ENCODE measurements around the gene MIEF2.

Gene MIEF2

DNA sequence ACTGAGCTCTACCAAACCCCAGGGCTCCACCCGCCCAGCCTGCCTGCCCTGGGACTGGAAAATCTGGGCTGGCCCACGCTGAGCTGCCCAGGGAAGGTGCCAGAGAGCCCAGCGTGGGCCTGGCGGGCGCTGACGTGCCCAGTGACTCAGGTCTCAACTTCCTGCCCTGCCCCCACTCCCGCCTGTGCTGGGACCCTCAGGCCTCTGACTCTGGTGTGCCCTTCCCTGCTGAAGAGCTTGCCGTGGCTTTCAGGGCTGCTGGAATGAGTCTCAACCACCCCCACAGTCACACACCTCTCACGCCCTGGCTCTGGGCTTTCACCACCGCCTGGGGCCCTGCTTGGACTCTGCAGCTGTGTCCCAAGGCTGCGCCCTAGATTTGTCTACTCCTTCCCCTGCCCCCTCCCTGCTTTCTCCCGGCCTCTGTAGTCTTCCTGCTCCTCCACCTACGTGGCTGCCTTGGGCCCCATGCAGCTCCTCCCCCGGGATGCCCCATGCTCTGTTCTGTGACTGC is 24.7 kb upstream of the MIEF2 start:
- peak in 1 of 2 donors; percentile 48 for DNase-seq

DNA sequence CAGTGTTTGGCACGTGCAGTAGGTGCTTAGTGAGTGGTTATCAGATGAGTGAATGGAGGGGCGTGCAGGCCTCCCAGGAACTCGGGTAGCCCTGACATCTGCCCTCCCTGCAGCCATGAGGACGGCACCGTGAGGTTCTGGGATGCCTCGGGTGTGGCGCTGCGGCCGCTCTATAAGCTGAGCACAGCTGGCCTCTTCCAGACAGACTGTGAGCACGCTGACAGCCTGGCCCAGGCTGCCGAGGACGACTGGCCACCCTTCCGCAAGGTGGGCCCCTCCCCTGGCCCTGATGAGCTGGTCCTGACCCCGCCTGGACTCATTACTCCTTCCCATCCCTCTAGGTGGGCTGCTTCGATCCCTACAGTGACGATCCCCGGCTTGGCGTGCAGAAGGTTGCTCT is 24.0 kb upstream of the MIEF2 start:
- DNase-seq, result no peak

DNA sequence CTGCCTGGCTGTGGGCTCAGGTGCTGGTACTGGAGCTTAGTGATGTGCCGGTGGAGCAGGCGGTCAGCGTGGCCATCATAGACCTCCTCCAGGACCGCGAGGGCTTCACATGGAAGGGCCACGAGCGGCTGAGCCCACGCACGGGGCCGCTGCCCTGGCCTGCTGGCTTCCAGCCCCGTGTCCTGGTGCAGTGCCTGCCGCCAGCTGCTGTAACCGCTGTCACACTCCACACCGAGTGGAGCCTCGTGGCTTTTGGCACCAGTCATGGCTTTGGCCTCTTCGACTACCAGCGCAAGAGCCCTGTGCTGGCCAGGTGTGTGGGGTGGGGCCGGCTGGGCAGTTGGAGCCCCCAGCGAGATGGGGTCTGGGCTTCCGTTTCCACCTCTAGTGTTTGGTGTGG is 23.0 kb upstream of the MIEF2 start:
- no peak for DNase-seq

DNA sequence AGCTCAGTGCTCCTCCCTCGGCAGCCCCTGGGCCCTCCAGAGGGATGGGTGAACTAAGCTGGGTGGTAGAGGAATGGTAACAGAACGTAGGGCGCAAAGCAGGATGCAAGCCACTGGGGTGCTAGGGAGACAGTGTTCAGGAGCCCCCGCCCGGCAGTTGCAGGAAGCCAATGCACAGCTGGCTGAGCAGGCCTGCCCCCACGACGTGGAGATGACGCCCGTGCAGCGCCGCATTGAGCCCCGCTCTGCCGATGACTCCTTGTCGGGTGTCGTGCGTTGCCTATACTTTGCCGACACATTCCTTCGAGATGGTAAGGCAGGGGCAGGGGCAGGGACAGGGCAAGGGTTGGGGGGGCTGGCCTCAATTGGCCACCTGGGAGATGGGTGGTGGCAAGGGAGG is 22.2 kb upstream of the MIEF2 start:
- no peak for DNase-seq

DNA sequence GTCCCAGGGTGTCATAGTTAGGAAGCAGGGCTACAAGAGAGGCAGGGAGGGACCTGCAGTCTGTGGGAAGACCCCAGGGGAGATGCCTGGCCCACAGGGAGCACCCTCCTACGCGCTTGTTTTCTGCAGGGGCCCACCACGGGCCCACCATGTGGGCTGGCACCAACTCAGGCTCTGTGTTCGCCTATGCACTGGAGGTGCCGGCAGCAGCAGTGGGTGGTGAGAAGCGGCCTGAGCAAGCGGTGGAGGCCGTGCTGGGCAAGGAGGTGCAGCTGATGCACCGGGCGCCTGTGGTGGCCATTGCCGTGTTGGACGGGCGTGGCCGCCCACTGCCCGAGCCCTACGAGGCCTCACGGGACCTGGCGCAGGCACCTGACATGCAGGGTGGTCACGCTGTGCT is 20.0 kb upstream of the MIEF2 start:
- no peak for DNase-seq

DNA sequence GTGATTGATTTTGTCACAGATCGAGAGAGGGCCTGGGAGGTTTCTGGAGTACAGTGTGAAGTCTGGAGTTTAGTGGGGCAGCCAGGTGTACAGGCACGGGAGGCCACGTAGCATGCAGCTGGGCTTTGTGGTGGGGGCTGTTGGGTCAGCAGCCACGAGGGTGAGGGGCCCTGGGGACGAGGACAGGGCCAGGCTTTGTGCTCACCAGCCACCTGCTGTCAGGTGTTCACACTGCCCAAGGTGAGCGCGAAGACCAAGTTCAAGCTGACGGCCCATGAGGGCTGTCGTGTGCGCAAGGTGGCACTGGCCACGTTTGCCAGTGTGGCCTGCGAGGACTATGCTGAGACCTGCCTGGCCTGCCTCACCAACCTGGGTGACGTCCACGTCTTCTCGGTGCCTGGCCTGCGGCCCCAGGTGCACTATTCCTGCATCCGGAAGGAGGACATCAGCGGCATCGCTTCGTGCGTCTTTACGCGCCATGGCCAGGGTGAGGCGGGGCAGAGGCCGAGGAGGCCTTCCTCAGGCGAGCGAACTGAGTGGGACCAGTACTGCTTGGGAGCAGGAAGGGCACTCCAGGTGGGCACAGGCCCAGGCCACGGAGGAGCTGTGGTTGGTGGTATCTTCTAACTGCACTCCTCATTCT is 19.1 kb upstream of the MIEF2 start:
- no peak for DNase-seq

DNA sequence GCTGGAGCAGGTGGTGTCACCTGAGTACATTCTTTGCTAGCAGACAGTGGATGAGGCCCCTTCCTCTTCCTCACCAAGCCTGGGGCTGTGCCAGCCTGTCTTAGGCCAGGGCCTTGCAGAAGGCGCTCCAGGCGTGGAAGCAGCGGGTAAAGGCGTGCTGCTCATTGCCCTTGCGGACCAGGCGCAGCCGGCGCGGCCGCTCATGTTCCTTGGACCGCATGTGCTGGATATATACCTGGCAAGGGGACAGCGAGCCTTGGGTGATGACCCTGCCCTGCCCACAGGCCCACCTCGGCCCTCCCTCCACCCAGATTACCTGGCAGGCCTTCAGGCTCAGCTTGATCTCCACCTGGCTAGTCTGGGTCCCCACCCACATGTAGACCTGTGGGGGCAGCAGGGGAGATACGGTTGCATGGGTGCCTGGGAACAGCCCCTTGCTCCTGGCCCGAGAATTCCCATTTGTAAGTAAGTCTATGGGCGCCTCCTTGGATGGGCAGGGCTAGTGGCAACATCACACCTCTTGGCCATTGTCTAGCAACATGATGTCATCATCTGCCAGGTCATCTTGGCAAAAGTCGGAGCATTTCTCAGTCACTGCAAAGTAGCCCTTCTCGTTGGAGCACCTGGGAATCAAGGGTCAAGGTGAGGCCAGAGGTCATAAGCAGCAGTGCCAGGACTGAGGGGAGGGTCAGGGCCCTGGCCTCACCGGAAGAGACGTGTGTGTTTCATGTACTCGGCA is 15.3 kb upstream of the MIEF2 start:
- DNase-seq, result no peak

DNA sequence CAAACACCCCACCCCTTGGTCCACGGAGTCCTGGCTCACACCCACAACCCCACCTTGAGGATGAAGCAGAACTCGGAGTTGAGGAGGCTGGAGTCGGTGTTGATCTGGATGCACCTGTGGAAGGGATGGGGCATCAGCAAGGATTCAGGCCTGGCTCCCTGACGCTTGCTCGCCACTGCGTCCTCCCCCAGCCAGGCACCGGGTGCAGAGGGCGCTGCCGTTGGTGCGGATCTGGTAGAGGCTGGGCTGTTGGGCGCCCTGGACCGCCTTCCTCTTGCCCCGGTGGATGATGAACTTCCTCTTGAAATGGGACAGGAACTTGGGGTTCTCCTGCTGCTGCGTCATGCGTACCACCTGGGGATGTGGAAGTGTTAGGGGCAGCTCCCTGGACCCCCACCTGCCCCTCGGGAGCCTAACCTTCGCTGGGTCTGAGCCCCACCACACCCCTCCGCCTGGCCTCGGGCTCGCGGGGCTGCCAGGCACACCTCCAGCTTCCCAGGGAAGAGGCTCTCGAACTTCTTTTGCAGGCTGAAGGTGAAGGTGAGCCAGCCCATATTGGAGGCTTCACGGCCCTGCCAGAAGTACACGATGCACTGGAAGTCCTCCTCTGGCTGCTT is 14.2 kb upstream of the MIEF2 start:
- no peak for DNase-seq

DNA sequence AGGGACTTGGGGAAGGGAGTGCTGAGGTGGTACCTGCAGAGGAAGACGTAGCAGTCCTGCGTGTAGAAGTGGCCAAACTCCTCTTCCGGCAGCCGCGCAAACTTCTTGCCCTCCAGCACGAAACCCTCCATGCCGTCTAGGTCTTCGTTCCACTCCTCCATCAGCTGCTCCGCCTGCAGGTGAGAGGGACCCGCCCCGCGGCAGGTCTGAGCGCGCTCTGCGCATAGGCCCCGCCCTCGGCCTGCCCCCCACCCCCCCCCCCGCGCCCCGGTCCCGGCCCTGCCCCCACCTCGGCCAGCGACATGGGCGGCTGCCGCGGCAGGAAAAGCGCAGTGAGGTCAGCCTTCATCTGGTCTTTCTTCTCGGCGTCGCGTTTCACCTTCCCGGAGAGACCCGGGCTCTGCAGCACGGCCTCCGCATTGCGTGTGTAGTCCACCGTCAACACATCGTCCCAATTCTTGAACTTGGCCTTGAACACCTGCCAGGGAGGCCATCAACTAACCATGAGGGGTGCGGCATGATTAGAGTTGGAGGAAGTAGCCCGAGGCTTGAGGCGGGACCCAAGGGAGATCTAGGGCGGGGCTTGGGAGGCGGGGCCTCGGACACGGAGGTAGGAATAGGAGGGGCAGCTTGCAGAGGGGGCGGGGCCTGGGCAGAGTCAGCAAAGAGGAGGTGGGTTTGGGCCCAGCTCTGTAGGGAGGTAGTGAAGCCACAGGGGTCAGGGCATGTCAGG is 13.4 kb upstream of the MIEF2 start:
- DNase-seq, result peak in 1 of 2 donors; percentile 64

DNA sequence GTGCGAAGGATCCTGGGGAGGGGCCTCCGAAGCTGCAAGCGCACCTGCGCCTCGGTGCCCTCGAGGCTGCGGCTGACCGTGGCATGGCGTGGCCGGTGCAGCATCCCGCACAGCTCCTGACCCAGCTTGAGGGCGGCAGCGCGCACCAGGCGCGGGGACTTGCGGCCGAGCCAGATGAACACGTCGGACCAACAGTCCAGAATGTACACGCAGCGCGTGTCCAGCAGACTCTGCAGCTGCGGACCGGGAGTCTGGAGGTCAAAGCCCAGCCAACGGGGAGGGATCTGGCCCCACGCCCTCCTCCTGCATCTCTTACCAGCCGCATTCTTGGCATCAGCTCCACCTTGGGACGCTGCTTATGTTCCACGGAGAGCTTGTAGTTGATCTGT is 12.9 kb upstream of the MIEF2 start:
- DNase-seq, result no peak

DNA sequence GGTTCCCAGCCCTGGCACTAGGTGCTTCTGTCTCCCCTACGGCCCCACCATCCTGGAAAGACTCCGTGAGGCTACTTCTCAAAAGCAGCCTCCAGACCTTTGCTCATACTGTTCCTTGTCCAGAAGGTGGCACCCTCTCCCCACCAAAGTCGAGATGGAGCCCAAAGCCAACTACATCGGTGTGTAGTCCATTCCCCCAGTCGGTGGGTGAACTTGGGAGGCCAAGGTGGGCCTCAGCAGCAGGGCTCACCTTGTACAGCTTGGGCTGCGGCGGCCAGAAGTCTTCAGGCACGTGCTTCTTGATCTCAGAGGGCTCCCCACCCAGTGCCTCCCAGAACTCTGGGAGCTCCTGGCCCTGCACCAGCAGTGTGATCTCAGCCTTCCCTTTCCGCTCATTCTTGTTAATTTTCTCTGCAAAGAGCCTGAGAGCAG is 12.1 kb upstream of the MIEF2 start:
- DNase-seq, result peak in 1 of 2 donors; percentile 74

DNA sequence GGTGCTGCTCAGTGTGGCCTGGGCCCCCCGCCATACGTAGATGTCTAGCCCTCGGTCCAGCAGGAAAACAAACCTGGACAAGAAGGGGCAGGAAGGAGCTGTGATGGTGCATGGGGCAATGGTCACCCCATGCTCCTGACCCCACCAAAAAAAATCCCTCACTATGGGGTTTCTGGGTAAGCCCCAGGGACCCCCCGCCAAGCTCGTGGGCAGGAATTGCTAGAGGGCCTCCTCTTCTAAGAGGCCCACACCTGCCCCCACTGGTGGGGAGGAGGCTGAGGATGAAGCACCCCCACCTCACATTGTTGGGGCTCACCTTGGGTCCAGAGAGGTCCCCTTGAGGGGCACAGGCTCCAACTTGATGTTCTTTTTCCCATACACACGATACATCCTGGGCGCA is 11.7 kb upstream of the MIEF2 start:
- DNase-seq, result no peak

DNA sequence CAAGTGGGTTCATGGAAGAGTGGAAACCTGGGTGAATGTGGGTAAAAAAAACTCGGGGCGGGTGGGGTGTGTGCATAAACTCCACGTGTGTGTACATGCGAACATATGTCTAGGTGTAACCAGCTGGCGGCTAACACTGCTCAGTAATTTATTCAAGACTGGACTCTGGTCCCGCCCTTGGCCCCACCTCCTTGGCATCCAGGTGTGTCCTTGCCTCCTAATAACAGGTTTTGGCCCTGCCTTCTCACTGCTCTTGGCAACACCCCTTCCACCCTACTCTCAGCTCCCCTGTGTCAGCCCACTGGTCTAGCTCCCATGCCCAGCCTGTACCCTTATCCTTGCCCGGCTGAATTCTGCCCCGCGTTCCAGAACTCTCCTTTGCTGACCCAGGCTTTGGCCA is 10.2 kb upstream of the MIEF2 start:
- no peak for DNase-seq

DNA sequence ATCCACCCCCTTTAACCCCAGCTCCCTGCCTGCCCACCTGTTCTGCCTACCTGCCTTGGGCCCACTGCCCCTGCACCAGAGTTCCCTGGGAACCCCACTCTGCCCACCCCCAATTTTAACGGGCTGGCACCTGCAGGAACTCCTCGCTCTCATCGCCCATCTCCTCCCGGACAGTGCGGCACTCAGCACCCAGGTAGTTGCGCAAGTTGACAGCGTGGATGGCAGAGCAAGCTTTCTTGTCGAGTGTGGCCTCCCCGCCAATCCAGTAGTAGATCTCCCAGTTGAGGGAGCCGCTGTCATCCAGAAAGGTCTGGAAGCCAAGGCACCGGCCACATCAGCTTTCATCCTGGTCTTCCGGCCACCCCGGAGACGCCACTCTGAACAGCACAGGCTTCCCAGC is 9.8 kb upstream of the MIEF2 start:
- DNase-seq, result no peak

DNA sequence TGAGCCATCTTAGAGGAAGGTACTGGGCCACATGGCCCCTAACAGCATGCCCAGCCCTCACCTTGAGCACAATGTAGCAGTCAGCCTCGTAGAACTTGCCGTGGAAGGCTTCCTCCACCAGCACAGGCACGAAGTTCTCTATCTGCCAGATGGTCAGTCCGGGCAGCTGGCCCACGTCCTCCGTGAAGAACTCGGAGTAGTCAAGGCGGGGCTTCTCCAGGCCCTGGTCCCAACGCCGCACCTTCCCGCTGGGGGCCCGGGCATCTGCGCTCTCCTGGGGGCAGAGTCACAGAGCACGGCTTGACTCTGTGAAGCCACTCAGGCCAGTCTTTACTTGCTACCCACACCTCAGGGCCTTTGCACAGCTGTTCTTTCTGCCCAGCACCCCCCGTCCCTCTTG is 9.3 kb upstream of the MIEF2 start:
- DNase-seq, result no peak

DNA sequence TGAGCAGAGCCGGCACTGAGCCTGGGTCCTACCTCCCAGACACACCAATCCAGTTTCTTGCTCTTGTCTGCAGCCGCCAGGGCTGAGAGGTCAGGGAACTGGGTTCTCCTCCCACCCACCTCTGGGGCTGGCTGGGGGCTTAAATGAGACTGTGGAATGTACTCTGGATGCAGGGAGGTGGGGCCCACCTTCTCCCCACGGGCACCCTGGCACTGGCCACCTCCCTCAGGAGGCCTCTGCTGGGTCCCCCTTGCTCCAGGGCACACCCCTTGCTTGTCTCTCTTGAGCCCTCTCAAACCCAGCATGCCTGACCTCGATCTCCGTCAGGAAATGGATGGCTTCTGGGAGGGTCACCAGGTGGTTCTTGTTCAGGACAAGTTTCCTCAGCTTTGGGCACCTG is 8.3 kb upstream of the MIEF2 start:
- DNase-seq, result no peak

DNA sequence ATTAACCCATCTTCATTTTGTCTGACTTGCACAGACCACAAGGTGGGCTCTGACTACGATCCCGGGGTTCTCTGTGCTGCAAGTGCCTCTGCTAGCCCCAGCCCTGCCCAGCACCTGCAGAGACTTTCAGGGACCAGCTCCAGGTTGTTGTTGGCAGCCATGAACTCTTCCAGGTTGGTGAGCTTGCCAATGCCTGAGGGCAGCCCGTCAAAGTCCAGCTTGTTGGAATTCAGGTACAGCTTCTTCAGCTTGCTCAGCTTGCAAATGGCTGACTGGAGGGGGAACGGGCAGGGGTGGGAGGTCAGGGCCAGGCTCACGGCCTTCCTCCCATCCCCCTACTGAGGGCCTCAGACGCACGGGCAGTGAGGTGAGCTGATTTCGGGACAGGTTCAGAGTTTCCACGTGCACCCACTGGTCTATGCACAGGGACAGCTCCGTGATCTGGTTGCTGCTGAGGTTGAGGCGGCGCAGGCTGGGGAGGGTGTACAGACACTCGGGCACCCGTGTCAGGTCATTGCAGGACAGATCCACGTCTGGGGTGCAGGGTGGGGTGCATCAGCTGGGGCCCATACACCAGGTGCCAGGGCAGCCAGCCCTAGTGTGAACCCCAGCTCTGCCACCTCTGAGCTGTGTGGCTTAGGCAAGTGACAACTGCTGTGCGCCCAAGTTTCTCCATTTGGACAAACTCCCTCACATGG is 7.1 kb upstream of the MIEF2 start:
- no peak for DNase-seq

DNA sequence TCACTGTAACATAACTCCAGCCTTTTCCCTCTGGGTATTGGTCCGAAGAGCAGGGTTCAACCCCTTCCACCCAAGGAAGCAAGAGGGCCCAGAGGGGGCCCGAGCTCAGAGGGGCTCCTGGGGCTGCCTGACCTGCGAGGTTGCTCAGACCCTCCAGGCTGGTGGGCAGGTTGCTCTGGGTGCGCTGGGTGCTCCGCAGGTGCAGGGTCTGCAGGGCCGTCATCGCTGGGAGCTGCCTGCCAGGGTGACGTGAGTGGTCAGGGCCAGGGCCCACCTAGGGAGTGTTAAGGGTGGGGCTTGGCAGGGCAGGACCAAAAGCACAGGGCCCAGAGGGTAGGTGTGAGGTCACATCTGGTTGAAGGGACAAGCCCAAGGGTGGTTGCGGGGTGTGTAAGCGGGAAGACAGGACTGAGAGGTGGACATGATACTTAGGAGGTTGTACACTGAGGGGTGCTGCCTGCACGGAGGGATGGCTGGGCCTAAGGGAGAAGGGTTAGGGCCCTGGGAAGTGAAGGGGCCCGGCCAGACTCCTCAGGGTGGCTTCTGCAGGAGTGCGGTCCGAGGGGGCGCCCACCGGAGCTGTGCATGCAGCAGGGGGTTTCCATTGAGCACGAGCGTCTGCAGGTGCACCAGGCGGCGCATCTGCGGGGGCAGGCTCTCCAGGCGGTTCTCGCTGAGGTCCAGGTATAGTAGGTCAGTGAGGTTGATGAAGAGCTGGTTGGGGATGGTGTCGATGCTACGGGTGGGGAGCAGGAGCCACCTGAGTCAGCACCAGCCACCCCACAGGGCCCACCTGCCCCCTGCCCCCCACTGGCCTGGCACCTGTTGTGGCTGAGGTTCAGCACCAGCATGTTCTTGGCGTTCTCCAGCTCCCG is 6.3 kb upstream of the MIEF2 start:
- DNase-seq, result no peak

DNA sequence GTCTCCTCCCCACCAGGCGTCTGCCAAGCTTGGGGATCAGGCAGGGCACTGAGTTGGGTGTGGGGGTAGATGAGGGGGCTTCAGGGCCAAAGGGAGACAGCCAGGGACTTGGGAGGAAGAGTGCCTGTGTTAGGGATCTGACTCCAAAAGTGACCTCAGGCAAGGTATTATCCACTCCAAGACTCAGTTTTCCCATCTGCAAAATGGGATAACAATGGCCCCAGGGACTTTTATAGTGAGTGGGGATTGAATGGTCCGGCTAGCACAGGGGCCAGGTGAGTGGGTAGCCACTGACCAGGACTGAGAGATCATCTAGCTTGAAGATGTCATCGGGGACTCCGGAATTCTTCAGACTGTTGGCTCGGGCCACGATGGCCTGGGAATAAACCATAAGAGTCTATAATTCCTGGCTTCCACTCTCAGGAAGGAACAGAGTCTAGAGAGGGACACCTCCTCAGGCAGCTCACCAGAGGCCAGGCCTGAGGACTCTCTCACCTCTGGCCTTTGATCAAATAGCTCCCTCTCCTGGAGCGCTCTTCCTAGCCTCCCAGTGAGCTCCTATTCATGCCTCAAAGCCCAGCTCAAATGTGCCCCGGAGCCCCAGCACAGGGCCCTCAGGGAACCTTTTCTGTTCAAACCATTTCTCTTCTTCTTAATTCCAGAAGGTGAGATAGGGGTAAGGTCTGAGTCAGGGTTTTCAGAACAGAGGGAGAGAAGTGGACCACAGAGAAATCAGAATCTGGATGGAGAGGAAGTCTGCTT is 5.4 kb upstream of the MIEF2 start:
- DNase-seq, result no peak

DNA sequence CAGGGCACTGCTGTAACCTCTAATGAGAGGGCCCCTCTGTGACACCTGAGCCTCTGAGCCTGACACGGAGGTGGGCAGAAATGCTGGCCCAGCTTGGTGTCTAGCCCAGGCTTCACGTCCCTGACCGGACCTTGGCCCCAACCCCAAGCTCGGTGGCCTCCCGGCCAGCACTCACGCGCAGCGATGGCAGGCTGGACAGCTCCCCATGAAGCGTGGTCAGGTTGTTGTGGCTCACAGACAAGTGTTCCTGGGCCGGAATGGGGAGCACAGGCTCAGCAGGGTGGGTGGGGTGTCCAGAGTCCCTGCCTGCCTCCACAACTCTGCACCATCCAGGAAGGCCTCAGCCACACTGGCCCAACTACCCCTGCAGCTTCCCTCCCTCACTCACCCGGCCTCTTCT is 4.1 kb upstream of the MIEF2 start:
- no peak for DNase-seq

DNA sequence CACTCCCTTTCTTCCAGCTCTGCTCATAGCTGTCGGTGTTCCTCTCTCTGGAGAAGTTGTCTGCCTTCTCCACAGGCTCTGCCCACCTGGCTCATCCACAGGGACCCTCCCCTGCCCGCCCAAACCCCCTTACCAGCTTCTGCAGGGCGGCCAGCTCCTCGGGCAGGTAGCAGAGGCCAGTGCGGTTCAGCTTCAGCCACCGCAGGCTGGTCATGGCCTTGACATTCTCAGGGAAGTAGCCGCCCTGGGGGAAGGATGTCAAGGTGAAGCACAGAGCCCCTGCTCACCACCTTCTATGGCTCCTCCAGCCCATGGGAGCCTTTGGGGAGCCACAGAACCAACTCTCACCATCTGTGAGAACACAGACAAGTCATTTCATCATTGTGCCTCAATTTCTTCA is 3.7 kb upstream of the MIEF2 start:
- DNase-seq, result no peak
